NCI-H146 (cell line): ENCODE measurements around the gene MCTP2.
A peak's percentile ranks its signal among the peaks of the same experiment; 100 is the strongest.
"Not testable (repeated sequence)": the region's sequence is repeated elsewhere in the genome, so short reads cannot be mapped to it uniquely, and the experiment has no call there.

ENCODE experiments used
- DNase-seq: peaks from one replicate; lab custom pipeline; 2025; lab: John Stamatoyannopoulos, UW

MCTP2 gene

DNA sequence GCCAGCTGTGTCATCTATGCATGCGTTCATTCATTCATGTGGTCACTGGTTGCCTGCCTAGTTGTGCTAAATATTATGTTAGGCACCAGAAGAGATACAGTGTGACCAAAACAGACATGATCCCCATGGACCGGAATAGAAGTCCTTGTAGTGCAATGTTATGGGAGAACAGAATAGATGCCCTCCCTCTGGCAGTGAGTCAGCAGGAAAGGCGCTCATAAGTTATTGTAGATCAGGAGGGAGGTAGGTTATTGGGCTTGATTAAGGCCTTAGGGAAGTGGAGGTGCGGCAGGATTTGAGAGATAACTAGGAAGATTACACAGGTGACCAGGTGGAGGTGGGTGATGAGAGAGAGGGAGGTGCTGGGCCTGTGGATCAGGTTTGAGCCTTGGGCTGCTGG, 5.2 kb downstream of the MCTP2 start:
- DNase-seq: peak; percentile 7

GRCh38 chr15:94237903-94238302, 6.5 kb downstream of the MCTP2 start:
- DNase-seq: no peak

- DNase-seq: no peak
These were observed 7.3 kb downstream of the MCTP2 start for GRCh38 chr15:94238539-94239118.

DNA sequence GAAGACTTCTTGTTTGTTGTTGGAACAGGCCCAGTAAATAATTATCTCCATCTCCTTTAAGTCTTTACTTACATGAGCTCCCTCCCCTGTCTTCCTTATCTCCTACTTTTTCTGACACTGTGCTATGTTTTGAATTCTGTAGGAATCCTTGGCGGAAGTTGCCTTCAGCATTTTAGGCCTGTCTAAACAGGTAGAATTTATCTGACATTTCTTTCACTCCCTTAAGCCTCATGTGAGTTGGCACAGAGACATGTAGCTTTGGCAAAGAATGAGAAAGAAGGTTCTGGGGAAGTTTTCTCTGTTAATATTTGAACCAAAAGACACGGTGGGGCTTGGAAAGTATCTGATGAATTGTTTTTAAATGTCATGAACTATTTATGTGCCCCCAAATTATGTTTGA, 8.1 kb downstream of the MCTP2 start:
- DNase-seq: no peak

GRCh38 chr15:94240480-94240879, 9.1 kb downstream of the MCTP2 start:
- no peak for DNase-seq

GRCh38 chr15:94242257-94242656, 10.9 kb downstream of the MCTP2 start:
- no peak for DNase-seq

DNA sequence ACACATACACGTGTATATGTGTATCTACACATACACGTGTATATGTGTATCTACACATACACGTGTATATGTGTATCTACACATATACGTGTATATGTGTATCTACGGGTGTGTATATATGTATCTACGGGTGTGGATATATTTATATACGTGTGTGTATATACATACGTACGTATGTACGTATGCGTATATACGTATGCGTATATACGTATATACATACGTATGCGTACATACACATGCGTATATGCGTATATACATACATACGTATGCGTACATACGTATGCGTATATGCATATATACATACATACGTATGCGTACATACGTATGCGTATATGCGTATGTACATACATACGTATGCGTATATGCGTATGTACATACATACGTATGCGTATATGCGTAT, 11.6 kb downstream of the MCTP2 start:
- not testable (repeated sequence) for DNase-seq

- no peak for DNase-seq
These were observed 12.1 kb downstream of the MCTP2 start for GRCh38 chr15:94243418-94243817.

DNA sequence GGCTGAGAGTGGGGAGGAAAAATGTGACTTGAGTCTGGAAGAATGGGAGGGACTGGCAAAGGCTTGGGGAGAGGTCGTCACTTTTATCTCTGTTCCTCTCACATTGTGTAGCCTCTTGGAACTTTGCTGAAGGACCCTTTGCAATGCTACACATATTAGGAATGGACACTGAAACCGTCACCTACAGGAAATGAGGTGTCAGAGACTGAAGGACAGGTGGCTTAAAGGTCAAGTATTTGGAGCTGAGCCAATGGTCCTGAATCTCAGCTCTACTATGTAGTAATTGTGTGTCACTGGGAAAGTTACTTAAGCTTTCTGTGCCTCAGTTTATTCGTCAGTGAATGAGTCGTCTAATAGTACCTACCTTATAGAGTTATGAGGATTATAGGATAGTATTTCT, 14.7 kb downstream of the MCTP2 start:
- DNase-seq: no peak

GRCh38 chr15:94247789-94248638, 16.7 kb downstream of the MCTP2 start:
- no peak for DNase-seq

DNA sequence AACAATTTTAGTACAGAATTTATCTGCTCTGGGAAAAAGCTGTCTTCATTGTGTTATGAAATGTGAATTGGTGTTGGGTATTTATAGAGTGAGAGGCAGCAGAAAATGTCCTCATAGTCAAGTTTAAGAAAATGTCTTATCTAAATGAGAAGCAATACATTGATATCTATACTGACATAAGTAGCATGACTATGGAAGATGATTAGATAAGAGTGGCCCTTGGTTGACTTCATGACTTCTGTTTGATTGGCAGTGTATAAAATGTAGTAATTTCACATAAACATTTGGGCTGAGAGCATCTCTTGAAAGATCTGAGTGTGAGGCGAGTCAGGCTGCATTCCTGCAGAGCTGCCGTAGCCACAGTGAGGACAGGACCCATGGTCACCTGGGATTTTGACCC, 19.4 kb downstream of the MCTP2 start:
- no peak for DNase-seq

GRCh38 chr15:94252223-94252766, 20.9 kb downstream of the MCTP2 start:
- no peak for DNase-seq

GRCh38 chr15:94252906-94253491, 21.6 kb downstream of the MCTP2 start:
- no peak for DNase-seq

GRCh38 chr15:94253742-94254141, 22.4 kb downstream of the MCTP2 start:
- DNase-seq: no peak

DNA sequence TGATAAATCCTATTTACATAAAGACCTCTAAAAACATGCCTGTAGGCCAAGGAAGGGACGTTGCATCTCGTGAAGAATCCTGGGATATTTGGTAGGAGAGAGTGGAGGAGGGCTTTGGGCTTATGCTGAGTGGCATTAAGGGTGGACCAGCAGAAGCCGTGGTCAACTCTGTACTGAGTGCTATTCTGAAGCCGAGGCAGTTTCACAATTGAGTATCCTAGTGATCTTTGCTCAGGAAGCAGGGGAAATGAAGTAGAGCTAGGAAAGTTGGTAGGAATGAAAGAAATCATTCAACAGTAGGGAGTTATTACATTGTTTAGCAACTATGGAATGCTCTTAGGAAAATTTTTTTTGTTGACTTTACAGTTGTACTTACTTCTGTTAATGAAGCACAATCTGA, 24.2 kb downstream of the MCTP2 start:
- DNase-seq: no peak

DNA sequence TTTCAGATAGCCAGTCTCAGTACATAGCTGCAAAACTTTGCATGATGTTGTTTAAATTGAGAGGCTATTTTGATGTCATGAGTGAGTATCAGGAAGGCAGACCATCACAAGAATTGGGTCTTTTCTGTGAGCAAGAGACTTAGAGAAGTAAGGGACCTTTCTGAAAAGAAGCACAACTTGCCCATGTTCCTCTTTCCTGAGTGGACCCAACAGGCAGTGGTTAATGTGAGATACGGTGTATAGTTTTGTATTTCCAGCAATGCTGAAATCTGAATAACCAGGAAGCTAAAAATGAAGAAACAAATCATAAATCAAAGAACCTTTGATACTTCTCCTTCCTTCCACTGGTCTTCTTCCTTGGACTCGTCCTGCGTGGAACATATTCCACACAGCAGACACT, 25.1 kb downstream of the MCTP2 start:
- no peak for DNase-seq

GRCh38 chr15:94257776-94258175, 26.4 kb downstream of the MCTP2 start:
- not testable (repeated sequence) for DNase-seq

DNA sequence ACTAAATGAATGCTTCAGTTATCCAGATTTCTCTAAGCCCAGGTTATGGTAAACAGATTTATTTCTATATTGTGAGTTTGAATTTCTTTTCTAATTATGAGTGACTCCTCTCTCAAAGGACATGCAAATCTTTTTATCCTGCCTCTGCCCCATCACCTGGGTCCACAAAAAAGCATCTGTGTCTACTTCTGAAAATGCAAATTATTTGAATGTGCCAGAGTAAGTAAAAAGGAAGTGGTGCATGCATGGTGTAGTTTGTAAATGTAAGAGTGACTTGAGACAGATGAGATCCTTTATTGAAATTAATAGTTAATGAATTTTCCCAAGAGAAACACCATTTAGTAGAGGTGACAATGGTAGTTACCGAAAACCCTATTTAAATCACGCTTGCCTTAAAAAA, 26.9 kb downstream of the MCTP2 start:
- DNase-seq: no peak

- DNase-seq: no peak
These were observed 27.9 kb downstream of the MCTP2 start for GRCh38 chr15:94259121-94259751.

- no peak for DNase-seq
These were observed 28.5 kb downstream of the MCTP2 start for GRCh38 chr15:94259863-94260262.

DNA sequence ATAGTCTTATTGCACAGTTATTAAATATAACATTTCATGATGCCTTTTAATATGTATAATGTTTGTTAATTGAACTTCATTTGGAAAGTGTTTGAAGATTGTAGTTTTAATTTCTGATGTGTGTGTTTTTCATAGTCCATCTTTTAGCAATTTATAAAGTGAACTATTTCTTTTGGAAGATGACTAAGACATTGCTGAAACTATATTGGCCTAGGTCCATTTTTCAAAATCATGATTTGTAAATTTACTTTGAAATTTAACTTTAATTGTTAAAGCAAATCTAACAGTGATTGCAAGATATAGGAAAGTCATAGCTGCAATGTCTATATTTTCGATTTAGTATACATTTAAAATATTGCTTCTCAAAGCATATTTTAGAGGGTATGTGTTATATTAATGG, 30.8 kb downstream of the MCTP2 start:
- no peak for DNase-seq
